Upper lobe of left lung (tissue), 6 donors: ENCODE results near the gene RPLP2. TPM values are rescaled to one million over a fixed set of nuclear protein-coding genes. Genes with fewer than 3 reads are reported as not detected.

Source experiments
- ATAC-seq, 2 donors: fragments of 200-7000 bp; cut with Tn5 transposase; one replicate each; pipeline ENCODE4 v1.9.1; 2022; ENCODE audit warnings: mild to moderate bottlenecking in 2 of 2, moderate library complexity in 2 of 2; ENCODE audit not compliant: low FRiP score in 2 of 2
- DNase-seq, 2 donors: peaks; one replicate each; pipeline ENCODE4 v3.0.0-alpha.2; 2019 to 2020
- H3K27ac ChIP-seq, 4 donors: fragments of 200-600 bp; sonication (generic); one replicate each; pipeline ENCODE4 v1.5.1; 2016 to 2019
- H3K27me3 ChIP-seq, 4 donors: fragments of 200-600 bp; sonication (generic); one replicate each; pipeline ENCODE4 v1.5.1; 2017 to 2019
- H3K36me3 ChIP-seq, 4 donors: fragments of 200-600 bp; sonication (generic); one replicate each; pipeline ENCODE4 v1.5.1; 2016 to 2019
- H3K4me1 ChIP-seq, 4 donors: fragments of 200-600 bp; sonication (generic); one replicate each; pipeline ENCODE4 v1.5.1; 2018 to 2019
- H3K4me3 ChIP-seq, 4 donors: fragments of 200-600 bp; sonication (generic); one replicate each; pipeline ENCODE4 v1.5.1; 2017 to 2019; ENCODE audit warnings: mild to moderate bottlenecking in 2 of 4, moderate library complexity in 1 of 4
- H3K9me3 ChIP-seq, 4 donors: fragments of 200-600 bp; sonication (generic); one replicate each; pipeline ENCODE4 v1.5.1; 2018 to 2019
- CTCF ChIP-seq, 6 experiments: fragments of 450-650 bp in 4 of 6; fragments of 200-600 bp in 2 of 6; sonication (generic) in 2 of 6; IDR thresholded peaks; one replicate each; pipeline ENCODE4 v1.5.1; 2016 to 2019; ENCODE audit warnings: antibody characterized with exemption in 6 of 6
- EP300 ChIP-seq, 4 donors: sonication (generic); formaldehyde crosslinking; IDR thresholded peaks; one replicate each; pipeline ENCODE4 v1.5.1; 2017; ENCODE audit warnings: antibody characterized with exemption in 4 of 4, control low read depth in 2 of 4
- POLR2A ChIP-seq, 4 donors: fragments of 450-650 bp; IDR thresholded peaks; one replicate each; pipeline ENCODE4 v1.5.1; 2016 to 2017; ENCODE audit warnings: antibody characterized with exemption in 4 of 4, mild to moderate bottlenecking in 2 of 4
- POLR2AphosphoS5 ChIP-seq, 2 donors: sonication (generic); formaldehyde crosslinking; IDR thresholded peaks; one replicate each; pipeline ENCODE4 v1.5.1; 2017; ENCODE audit warnings: antibody characterized with exemption in 2 of 2
- WGBS, 2 donors: methylation state at CpG; one replicate each; pipeline ENCODE4 v1.1.5; 2017 to 2018; 5-methylcytosine and 5-hydroxymethylcytosine counted together
- small RNA-seq, 4 donors: library from RNA; depleted of rRNA; stranded (forward); fragments of <200 nt; gene quantifications; one replicate each; pipeline ENCODE3, GENCODE V24; 2016
- total RNA-seq, 6 donors: library from RNA; depleted of rRNA in 4 of 6; stranded (reverse); fragments of >200 nt in 4 of 6; gene quantifications; one replicate each; pipeline versions ENCODE4 v1.1.0 to v1.2.1, GENCODE V29; 2016 to 2021
- donor health status: DM: no; HTN: no; CAD: no; lungs with moderate emphysema.
- donor health status: DM: no; HTN: yes; CAD: no; lungs with severe emphysema.

Gene RPLP2
- total RNA-seq, 6 donors from 2014 or later = 451 to 1,926 (median 773) TPM

GRCh38 chr11:860234-861104 lies 50.7 kb downstream of the RPLP2 start:
- H3K36me3 ChIP-seq = peaks cover 0 to 41% (median 23%) of the 10 kb centered on the region in 4 donors
- peak overlapping the region in 2 of 4 donors; percentile 13 to 69 for H3K27ac ChIP-seq
- TF ChIP-seq POLR2AphosphoS5 (IDR thresholded peaks at IDR 0.05) (no peak), POLR2A (IDR thresholded peaks at IDR 0.05) (no peak), EP300 (IDR thresholded peaks at IDR 0.05) (no peak), CTCF (IDR thresholded peaks at IDR 0.05) (no peak)
- H3K4me1 ChIP-seq = peaks cover 7 to 29% (median 12%) of the 10 kb centered on the region in 4 donors
- no peak overlapping the region for H3K4me3 ChIP-seq
- ATAC-seq (no peak), DNase-seq (peak in 1 of 2 donors; percentile 72)
- WGBS, 2 donors = 85 to 86% methylated on average over 9 to 19 of the region's 21 CpGs
- no peaks in the 10 kb centered on the region for H3K27me3 ChIP-seq
- no peaks in the 10 kb centered on the region for H3K9me3 ChIP-seq

DNA sequence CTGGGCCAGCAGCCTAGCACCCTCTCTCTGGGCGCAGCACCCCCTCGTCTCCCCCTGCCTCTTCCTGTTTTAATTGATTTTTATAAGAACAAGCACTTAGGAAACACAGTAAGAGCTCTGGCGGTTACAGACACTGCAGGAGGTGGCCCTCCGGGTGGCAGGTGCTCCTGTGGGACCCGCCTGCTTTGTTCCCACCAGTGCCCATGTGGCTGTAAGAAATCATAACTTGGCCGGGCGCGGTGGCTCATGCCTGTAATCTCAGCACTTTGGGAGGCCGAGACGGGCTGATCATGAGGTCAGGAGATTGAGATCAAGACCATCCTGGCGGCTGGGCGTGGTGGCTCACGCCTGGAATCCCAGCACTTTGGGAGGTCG lies 51.3 kb downstream of the RPLP2 start:
- peaks cover 7 to 27% (median 12%) of the 10 kb centered on the region in 4 donors for H3K4me1 ChIP-seq
- TF ChIP-seq POLR2AphosphoS5 (IDR thresholded peaks at IDR 0.05) = no peak
- TF ChIP-seq EP300 (IDR thresholded peaks at IDR 0.05) = no peak
- no peak for TF ChIP-seq POLR2A (IDR thresholded peaks at IDR 0.05)
- TF ChIP-seq CTCF (IDR thresholded peaks at IDR 0.05) = no peak
- no peak for ATAC-seq
- H3K36me3 ChIP-seq = peaks cover 0 to 43% (median 26%) of the 10 kb centered on the region in 4 donors
- no peaks in the 10 kb centered on the region for H3K9me3 ChIP-seq
- DNase-seq = peak in 1 of 2 donors; percentile 54
- WGBS, 2 donors = 88 to 90% methylated on average over 14 of the region's 14 CpGs
- H3K27ac ChIP-seq = no peak overlapping the region
- H3K4me3 ChIP-seq = no peak overlapping the region
- H3K27me3 ChIP-seq = no peaks in the 10 kb centered on the region

DNA sequence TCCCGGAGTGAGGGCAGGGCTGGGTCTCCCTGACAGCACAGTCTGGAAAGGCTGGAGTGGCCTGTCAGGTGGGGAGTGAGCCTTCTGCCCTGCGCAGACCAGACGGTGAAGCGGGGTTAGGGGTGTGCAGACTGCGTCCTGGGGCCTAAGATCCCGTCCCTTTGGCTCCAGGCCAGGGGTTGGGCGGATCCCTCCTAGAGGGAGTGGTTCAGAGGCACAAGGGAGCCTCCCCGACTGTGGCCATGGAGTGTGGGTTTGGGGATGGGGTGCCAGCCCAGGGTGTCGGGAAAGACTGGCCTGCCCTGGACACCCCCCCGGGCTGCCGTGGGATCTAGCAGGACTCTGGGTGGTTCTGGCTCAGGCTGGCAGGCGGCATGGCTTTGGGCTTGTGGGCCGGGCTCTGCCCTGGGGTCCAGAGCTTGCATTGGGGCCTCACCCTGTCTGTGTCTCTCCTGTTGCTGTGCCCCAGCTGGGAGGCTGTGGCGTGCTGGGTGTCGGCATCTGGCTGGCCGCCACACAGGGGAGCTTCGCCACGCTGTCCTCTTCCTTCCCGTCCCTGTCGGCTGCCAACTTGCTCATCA lies 52.4 kb downstream of the RPLP2 start:
- peaks cover 7 to 24% (median 10%) of the 10 kb centered on the region in 4 donors for H3K4me1 ChIP-seq
- TF ChIP-seq POLR2A (IDR thresholded peaks at IDR 0.05) (no peak), CTCF (IDR thresholded peaks at IDR 0.05) (no peak)
- no peak overlapping the region for H3K4me3 ChIP-seq
- WGBS, 2 donors = 41 to 77% methylated on average over 2 to 19 of the region's 20 CpGs
- peaks cover 0 to 52% (median 34%) of the 10 kb centered on the region in 4 donors for H3K36me3 ChIP-seq
- no peaks in the 10 kb centered on the region for H3K27me3 ChIP-seq
- peak overlapping the region in 1 of 4 donors; percentile 43 for H3K27ac ChIP-seq
- peak; percentile 1 to 22 for ATAC-seq
- no peak for DNase-seq
- H3K9me3 ChIP-seq = no peaks in the 10 kb centered on the region

Small RNA genes lying within 50 kb of the gene (small RNA-seq; reads per million reads assigned to genes)
- 0 reads per million in 4 donors for gene SNORA52

Other genes starting within 250 kb of the RPLP2 start
- gene LMNTD2, start 249.2 kb upstream of the RPLP2 start, total RNA-seq = 10 to 100 TPM in 2 of 6 donors, 1 to 10 TPM in 4; 4.6 to 32.5 (median 6.7) TPM
- 100 to 1,000 TPM in 5 of 6 donors, 10 to 100 TPM in 1; 80.2 to 222 (median 129) TPM for gene RASSF7, start 249.0 kb upstream of the RPLP2 start, total RNA-seq
- 10 to 100 TPM; 25.7 to 93.2 (median 37.9) TPM for gene PHRF1, start 233.5 kb upstream of the RPLP2 start, total RNA-seq
- gene IRF7, start 194.0 kb upstream of the RPLP2 start, total RNA-seq = 100 to 1,000 TPM in 2 of 6 donors, 10 to 100 TPM in 4; 32.6 to 123 (median 56.2) TPM
- gene CDHR5, start 185.0 kb upstream of the RPLP2 start, total RNA-seq = under 1 TPM in 1 of 6 donors, not detected in 5; 0.40 TPM
- under 1 TPM in 1 of 6 donors, not detected in 5; 0.72 TPM for gene SCT, start 182.8 kb upstream of the RPLP2 start, total RNA-seq
- gene DRD4, start 172.7 kb upstream of the RPLP2 start, total RNA-seq = 1 to 10 TPM in 3 of 6 donors, under 1 TPM in 1, not detected in 2; 0.54 to 4.2 (median 1.5) TPM
- 10 to 100 TPM; 23.9 to 87.3 (median 35.6) TPM for gene DEAF1, start 114.7 kb upstream of the RPLP2 start, total RNA-seq
- gene TMEM80, start 114.2 kb upstream of the RPLP2 start, total RNA-seq = 10 to 100 TPM; 28.6 to 62.9 (median 36.1) TPM
- 100 to 1,000 TPM; 120 to 497 (median 199) TPM for gene EPS8L2, start 103.7 kb upstream of the RPLP2 start, total RNA-seq
- gene TALDO1, start 62.5 kb upstream of the RPLP2 start, total RNA-seq = 100 to 1,000 TPM; 163 to 313 (median 217) TPM
- 10 to 100 TPM; 14.8 to 77.7 (median 63.6) TPM for gene GATD1, start 32.5 kb upstream of the RPLP2 start, total RNA-seq
- not detected for gene CEND1, start 19.9 kb upstream of the RPLP2 start, total RNA-seq
- gene SLC25A22, start 11.7 kb upstream of the RPLP2 start, total RNA-seq = 10 to 100 TPM; 13.6 to 29.3 (median 22.3) TPM
- 10 to 100 TPM in 5 of 6 donors, 1 to 10 TPM in 1; 5.2 to 76.5 (median 15.4) TPM for gene PIDD1, start 4.7 kb upstream of the RPLP2 start, total RNA-seq
- 100 to 1,000 TPM in 4 of 6 donors, 10 to 100 TPM in 2; 74.5 to 303 (median 164) TPM for gene PNPLA2, start 8.9 kb downstream of the RPLP2 start, total RNA-seq
- gene CRACR2B, start 18.0 kb downstream of the RPLP2 start, total RNA-seq = 100 to 1,000 TPM in 1 of 6 donors, 10 to 100 TPM in 5; 29.0 to 157 (median 41.4) TPM
- 100 to 1,000 TPM; 179 to 545 (median 421) TPM for gene CD151, start 23.0 kb downstream of the RPLP2 start, total RNA-seq
- gene POLR2L, start 32.6 kb downstream of the RPLP2 start, total RNA-seq = 100 to 1,000 TPM in 3 of 6 donors, 10 to 100 TPM in 3; 34.1 to 168 (median 102) TPM
- gene TSPAN4, start 32.9 kb downstream of the RPLP2 start, total RNA-seq = 100 to 1,000 TPM in 5 of 6 donors, 10 to 100 TPM in 1; 91.3 to 181 (median 169) TPM
- gene CHID1, start 100.8 kb downstream of the RPLP2 start, total RNA-seq = 100 to 1,000 TPM in 1 of 6 donors, 10 to 100 TPM in 5; 34.6 to 144 (median 59.1) TPM
- 100 to 1,000 TPM in 3 of 6 donors, 10 to 100 TPM in 3; 55.7 to 273 (median 103) TPM for gene AP2A2, start 115.9 kb downstream of the RPLP2 start, total RNA-seq
- 1 to 10 TPM in 1 of 6 donors, under 1 TPM in 2, not detected in 3; 0.06 to 4.2 (median 0.51) TPM for gene MUC6, start 226.8 kb downstream of the RPLP2 start, total RNA-seq